GM21526 (cell line): ENCODE data around the gene MROH9.
"Not testable (repeated sequence)": the region's sequence is repeated elsewhere in the genome, so short reads cannot be mapped to it uniquely, and the experiment has no call there.

Source experiments
- ATAC-seq: cut with Tn5 transposase; IDR thresholded peaks from one replicate; pipeline ENCODE4 v1.9.1; 2021; ENCODE audit warnings: moderate library complexity; ENCODE audit not compliant: unreplicated experiment, low FRiP score

MROH9 gene

GRCh38 chr1:170935231-170935630, at the start of gene MROH9:
Gene MROH9, plus strand, starts transcription at chr1:170935534. Its CDS starts 10,023 bp downstream, at chr1:170945557.
- no peak for ATAC-seq

DNA sequence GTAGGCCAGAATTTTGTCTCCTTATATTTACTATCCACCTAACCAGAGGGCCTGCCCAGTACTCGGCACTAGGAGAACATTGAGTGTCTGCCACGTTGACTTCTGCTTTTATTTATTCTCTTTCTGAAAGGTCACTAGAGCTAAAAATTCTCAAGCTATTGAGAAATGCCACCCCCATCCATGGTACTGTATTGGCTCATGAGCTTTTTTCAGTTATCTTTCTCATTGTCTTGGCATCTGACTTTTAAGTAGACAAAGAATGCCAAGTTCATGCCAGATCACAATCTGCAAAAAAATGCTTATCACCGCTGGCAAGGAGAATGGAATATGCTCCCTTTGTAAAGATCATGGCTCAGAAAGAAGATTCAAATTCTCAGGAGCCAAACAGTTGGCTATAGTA, 49.8 kb upstream of the MROH9 start:
- no peak for ATAC-seq

DNA sequence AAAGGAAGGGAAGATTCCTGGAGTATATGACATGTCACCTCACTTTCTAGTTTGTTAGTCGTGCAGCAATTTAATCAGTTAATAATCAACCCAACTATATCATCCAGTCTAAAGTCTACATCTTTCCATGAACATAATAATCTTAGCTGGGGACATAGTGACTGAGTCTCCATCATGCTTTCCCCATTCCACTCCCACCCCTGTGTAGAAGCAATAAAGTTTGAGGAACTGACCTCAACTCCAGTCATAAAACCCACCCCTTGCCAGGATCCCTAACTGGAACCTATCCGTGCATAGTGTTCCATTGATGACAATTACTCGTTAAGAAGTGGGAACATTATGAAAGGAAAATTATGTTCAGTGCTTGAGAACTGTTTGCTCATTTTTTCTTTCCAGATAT, 48.9 kb upstream of the MROH9 start:
- no peak for ATAC-seq

DNA sequence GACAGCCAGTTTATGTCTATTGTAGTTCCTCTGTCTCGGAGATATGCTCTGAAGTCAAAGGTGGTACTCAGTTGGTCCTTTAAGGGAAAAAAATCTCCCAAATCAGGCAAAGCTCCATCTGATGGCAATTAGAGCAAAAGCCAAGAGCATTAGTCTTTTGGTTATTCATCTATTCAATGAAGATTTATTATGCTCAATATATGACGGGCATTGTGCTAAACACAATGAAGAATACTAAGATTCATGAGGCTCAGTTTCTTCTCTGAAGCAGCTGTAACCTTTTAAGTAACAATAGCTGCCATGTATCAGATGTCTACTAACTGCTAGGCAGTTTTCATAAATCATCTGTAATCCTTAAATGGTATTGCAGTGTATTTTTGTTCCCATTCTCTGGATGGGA, 47.6 kb upstream of the MROH9 start:
- no peak for ATAC-seq

DNA sequence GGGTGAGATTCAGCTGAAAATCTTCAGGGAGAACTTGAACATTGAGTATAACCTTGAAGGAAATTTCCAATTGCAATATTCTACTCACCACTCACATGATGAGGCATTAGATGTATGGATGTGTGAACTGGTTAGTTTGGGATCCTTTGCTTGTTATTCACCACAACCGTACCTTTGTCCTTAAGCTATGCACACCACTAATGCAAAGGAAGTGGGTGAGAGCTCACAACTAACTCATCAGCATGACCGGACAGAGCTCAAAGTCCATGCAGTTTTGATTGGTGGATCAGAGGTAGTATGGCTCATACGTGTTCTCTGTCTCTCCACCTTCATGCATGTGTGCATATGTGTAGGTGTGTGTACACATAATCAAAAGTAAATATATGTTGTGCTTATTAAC, 43.5 kb upstream of the MROH9 start:
- ATAC-seq: no peak

- no peak for ATAC-seq
Observed at GRCh38 chr1:170893655-170894297, 41.6 kb upstream of the MROH9 start.

- ATAC-seq: no peak
Observed at GRCh38 chr1:170903961-170904360, 31.4 kb upstream of the MROH9 start.

- ATAC-seq: no peak
Observed at GRCh38 chr1:170908942-170909341, 26.4 kb upstream of the MROH9 start.

DNA sequence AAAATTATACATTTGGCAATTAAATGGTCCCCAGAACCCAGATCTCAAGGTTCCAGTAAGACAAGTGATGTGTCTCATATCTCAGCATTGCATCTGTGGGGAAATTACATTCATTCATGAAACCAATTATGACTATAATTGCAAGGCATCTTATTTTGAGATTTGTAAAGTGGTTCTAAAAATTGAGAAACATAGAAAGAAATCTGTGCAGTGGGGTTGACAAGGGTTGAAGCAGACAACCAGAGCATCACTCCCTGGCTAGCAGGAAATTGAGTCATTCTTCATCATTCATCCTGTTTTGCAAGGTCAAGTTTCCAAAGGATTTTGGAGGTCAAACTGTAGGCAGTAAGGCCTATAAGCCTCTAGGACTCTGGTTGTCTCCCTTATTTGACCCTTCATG, 25.1 kb upstream of the MROH9 start:
- ATAC-seq: no peak

GRCh38 chr1:170917373-170917772, 18.0 kb upstream of the MROH9 start:
- ATAC-seq: no peak

- ATAC-seq: not testable (repeated sequence)
Observed at GRCh38 chr1:170924656-170925055, 10.7 kb upstream of the MROH9 start.

DNA sequence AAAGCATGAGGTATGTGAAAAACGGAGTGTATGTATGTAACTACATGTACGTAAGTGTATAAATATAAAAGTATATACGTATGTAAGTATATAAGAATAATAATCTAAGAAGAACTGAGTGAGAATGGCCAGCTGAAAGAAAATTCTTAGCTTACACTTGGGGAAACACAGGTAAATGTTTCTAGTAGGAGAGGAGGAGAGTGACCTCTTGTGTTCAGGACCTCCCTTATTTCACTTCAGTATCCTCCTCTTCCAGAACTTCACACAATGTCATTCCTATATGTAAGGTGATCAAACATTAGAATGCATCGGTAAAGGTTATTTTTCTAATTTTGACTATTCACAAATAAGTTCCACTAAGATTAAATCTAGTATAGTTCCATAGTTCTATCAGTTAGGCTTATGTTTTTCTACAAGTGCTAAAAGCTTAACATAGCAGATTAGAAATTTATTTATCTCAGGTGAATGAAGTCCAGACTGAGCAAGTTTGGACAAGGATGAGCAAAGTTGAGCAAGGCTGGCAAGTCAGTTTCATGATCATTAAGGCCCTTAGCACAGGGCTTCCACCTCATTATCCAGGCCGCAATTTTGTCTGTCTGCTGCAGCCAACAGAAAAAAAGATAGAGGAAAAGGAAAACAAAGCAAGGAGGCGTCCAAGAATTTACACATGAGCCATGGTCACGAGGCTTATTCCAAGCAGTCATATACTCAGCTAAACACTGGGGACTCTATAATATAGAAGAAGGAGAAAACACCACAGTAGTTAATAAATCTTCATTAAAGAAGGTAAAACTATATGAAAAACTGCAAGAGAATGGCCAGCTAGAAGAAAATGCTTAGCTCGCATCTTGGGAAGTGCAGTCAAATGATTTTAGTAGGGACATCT, 7.1 kb upstream of the MROH9 start:
- ATAC-seq: no peak

DNA sequence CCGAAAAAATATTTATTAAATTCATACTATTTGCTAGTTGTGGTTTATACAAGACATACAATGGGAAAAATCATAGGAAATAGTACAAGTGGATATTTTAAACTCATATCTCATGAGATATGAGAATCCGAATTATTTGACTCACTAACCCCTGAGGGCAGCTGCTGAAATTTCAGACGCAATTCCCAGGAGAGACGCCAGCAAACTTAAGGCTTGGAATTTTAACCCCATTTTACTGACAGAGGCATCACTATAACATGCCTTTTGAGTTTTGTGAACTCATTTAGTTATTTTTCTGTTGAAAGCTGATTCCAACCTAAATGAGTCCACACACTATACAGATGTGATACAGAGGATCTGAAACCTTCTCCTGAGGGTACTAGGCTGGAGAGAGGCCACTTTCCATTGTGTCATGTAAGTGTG, 5.9 kb upstream of the MROH9 start:
- no peak for ATAC-seq

GRCh38 chr1:170929835-170930554, 5.3 kb upstream of the MROH9 start:
- peak; percentile 75 for ATAC-seq

GRCh38 chr1:170931650-170932049, 3.7 kb upstream of the MROH9 start:
- ATAC-seq: peak; percentile 17

DNA sequence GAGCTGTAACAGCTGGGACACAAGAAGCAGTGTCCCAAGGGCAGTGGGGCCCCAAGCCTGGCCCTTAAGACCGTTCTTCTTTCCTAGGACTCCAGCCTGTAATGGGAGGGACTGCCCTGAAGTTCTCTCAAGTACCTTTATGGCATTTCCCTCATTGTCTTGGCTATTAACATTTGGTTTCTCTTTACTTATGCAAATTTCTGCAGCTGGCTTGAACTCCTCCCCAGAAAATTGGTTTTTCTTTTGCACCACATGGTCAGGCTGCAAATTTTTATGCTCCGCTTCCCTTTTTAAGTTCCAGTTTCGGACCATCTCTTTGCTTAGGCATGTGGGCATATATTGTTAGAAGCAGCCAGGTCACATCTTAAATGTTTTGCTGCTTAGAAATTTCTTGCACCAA, 3.1 kb upstream of the MROH9 start:
- peak; percentile 76 for ATAC-seq

- ATAC-seq: no peak
Observed at GRCh38 chr1:170938281-170938680, 2.9 kb downstream of the MROH9 start.

GRCh38 chr1:170939476-170939875, 4.1 kb downstream of the MROH9 start:
- no peak for ATAC-seq

DNA sequence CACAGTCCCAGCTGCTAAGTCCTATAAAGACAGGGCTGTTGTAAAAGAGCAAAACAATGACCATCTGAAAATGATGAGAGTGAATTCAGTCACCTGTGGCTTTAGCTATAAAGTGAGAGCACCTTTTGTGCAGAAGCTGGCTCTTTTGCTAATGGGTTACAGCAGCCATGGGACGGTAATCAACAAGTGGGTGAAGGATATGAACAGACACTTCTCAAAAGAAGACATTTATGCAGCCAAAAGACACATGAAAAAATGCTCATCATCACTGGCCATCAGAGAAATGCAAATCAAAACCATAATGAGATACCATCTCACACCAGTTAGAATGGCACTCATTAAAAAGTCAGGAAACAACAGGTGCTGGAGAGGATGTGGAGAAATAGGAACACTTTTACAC, 16.4 kb downstream of the MROH9 start:
- not testable (repeated sequence) for ATAC-seq

DNA sequence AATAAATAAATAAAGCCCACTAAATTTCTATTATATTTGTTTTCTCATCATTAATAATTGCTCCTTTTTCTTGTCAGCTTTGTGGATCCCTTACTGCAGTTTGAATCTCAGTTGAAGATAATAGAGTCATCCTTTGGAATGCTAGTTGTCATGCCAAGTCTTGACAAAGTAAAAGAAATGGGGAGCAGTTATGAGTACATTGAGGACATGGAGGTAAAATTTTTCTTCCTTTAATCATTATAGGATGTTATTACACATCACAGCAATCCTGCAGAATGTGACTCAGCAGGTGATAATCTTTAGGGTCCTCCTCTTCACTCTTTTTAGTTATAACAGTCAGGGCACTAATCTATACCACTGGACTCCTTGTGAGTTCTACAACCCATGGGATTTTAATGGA, 24.1 kb downstream of the MROH9 start:
- no peak for ATAC-seq

DNA sequence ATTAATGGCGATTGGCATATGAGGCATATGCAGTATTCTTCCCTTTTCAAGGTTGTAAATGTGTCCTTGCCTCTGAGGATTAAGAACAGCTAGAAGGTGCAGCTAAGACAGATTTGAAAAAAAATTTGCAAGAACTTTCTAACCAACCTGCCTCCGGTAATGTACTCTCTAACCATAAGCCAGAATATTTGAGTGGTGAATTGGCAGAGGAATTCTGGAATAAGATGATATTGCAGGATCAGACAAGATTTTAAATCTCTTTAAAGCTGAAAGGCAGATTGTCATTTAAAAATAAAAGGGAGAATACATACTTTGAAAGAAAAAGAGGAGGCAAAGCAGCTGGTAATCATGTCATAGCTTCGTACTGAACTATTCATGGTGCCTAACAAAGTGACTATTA, 29.2 kb downstream of the MROH9 start:
- ATAC-seq: no peak
